HL-60/S4 (cell line): ENCODE measurements around the gene TMC4.

Experiments
- in situ Hi-C: fragments of 300-500 bp; cut with MboI; formaldehyde crosslinking; loops from 2 replicates; pipeline ENCODE4 v1.14.3; 2022; ENCODE audit warnings: low sequenced_read_pairs

TMC4 gene

DNA sequence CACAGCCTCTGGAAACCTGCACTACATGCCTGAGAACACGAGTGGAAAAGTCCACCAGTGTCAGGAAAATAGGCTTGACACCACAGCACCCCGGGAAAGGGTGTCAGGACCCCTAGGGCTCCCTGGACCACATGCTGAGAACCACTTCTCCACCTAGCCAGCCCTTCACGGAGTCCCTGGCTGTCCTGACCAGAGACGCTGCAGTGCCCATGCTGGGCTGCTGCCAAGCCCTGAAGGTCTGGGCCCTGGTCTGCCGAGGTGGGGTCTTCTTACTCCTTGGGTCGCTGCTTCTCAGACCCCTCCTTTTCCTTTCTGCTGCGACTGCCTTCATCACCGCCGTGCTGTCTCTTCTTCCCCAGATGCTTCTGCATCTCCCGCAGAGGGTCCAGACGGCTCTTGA lies 16.5 kb downstream of the TMC4 start:
- in situ Hi-C loops, result no loop called here

GRCh38 chr19:54155694-54156093 lies 17.3 kb downstream of the TMC4 start:
- in situ Hi-C loops, result no loop called here

- in situ Hi-C loops, result no loop called here
Measured at GRCh38 chr19:54154603-54155345, 18.2 kb downstream of the TMC4 start.

DNA sequence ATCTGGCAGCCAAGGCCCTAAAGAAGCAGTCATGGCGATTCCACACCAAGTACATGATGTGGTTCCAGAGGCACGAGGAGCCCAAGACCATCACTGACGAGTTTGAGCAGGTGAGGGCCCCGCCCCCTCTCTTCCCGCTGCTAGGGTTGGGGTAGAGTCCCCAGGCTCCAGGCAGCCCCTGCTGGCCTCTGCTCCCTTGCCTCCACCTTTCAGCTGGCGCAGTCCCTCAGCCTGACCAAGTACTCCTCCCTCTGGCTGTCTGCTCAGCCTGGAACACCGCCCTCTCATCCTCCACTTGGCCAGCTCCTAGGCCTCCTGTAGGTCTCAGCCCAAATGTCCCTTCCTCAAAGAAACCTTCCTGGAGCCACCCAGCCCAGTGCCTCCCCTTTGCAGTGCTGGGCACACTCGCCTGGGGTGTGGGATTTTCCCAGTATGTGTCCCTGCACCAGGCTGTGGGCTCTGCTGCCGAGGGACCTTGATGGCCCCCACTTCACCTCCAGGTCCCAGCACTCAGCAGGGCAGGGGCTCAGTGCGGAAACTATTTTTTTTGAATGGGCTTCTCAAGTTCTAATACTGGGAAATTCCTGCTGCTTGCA lies 19.1 kb downstream of the TMC4 start:
- in situ Hi-C loops, result no loop called here

GRCh38 chr19:54152878-54153524 lies 20.0 kb downstream of the TMC4 start:
- in situ Hi-C loops, result no loop called here

- in situ Hi-C loops, result no loop called here
Measured at GRCh38 chr19:54152267-54152666, 20.7 kb downstream of the TMC4 start.

GRCh38 chr19:54151362-54152035 lies 21.5 kb downstream of the TMC4 start:
- in situ Hi-C loops, result no loop called here

- in situ Hi-C loops, result no loop called here
Measured at GRCh38 chr19:54149021-54149812, 23.7 kb downstream of the TMC4 start.

GRCh38 chr19:54148158-54148557 lies 24.8 kb downstream of the TMC4 start:
- in situ Hi-C loops, result no loop called here

- in situ Hi-C loops, result no loop called here
Measured at GRCh38 chr19:54147676-54148075, 25.3 kb downstream of the TMC4 start.

DNA sequence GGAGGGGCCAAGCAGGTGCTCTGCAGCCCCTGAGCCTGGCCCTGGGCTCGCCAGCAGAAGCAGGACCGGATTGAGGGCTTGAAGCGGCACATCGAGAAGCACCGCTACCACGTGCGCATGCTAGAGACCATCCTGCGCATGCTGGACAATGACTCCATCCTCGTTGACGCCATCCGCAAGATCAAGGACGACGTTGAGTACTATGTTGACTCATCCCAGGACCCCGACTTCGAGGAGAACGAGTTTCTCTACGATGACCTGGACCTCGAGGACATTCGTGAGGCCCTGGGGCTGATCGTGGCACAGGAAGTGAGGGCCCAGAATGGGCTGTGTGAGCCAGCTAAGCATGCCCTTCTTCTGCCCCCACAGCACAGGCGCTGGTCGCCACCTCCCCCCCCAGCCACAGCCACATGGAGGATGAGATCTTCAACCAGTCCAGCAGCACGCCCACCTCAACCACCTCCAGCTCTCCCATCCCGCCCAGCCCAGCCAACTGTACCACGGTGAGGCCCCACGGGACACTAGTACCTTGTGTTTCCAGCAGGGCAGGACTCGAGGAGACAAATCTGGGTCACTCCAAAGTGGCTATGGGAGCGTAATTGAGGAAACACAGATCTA lies 27.3 kb downstream of the TMC4 start:
- in situ Hi-C loops, result no loop called here

DNA sequence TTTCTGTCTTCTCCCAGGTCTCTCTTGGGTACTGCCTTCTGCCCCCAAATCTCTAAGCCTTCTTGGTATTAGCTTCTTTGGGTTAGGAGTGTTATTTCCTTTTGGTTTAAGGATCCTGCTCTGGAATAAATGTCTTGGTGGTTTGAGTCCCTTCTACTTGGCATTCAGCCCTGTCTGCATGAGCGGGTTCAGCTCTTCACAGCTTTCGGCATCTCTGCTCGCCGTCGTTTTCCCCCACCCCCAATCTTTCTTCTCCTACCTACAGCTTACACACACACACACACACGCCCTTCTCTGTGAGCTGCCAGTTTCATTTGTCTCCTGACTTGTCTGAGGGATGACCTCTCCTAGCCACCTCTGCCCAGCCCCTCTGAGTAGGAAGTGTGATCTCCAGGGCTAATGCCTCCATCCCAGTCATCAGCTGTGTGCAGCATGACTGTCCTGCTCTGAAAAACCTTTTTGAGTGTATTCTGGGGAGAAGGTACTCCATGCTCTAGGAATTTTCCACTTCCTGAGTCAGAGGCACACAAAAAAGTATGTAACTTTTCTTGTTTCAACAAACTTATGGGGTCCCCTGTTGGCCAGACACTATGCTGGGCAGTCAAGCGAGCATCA lies 30.7 kb downstream of the TMC4 start:
- in situ Hi-C loops, result no loop called here

DNA sequence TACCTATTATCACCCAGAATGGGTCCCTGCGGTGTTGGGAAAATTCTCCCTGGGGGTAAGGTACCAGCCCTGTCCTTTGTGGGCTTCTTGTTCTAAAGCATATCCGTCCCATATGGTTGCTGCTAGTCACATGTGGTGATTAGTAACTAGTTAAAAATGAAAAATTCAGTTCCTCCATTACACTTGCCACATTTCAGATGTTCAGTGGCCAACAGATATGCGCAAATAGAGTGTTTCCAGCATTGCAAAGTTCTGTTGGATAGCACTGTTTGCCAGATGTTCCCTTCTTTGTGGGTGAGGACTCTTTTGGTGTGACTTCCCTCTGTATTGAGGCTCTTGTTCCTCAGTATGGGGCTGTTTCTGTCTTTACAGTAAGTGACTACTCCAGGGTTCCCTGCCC lies 31.6 kb downstream of the TMC4 start:
- in situ Hi-C loops, result no loop called here

GRCh38 chr19:54138489-54139256 lies 34.3 kb downstream of the TMC4 start:
- in situ Hi-C loops, result no loop called here

- in situ Hi-C loops, result no loop called here
Measured at GRCh38 chr19:54137699-54138488, 35.1 kb downstream of the TMC4 start, which contains the start of gene CNOT3. TSS of gene CNOT3 (plus strand) at chr19:54137762. CDS start at chr19:54142979, 5,217 bp downstream.

DNA sequence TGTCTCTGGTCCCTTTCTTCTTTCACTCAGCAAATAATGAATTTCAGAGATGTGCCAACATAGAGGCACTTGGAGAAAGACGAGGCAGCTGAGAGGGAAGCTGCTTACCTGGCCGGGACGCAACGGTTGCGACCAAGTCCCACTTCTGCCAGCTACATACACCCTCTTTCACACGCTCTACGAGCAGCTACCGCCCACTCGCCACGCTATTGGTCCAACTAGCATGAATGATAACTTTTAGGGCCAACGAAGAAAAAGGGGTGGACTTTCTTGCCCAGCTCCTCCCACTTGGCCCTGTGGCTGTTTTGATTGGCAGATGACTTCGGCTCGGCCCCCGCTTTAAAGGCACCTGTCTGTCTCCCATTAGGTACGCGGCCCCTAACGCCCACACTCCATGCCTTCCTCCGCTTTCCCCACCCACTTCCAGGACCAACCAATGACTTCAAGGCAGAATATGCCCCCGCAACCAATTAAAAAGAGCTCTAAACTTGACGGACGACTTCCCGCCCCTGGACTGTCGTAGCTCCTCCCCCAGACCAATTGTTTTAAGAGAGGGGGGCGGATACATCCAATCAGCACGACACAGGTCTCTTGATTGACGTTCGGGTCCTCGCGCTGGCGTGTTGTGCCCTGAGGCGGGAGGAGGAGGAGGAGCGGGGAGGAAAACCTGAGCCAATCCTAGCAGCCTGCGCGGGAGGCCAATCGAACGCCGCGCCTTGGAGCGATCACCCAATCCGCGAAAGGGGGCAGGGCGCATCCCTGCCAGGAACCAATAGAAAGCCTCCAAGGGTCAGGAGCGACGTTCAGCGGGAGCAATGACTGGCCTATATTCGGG lies 35.9 kb downstream of the TMC4 start:
- in situ Hi-C loops, result no loop called here

- in situ Hi-C loops, result no loop called here
Measured at GRCh38 chr19:54136086-54136863, 36.7 kb downstream of the TMC4 start.
